Ascending aorta (tissue), 2 donors: ENCODE results near the gene ITPKC. TPM values are rescaled to one million over a fixed set of nuclear protein-coding genes. Genes with fewer than 3 reads are reported as not detected.
A peak's percentile ranks its signal among the peaks of the same experiment; 100 is the strongest.

Source experiments
- DNase-seq, 2 donors: peaks; one replicate each; pipeline ENCODE4 v3.0.0-alpha.2; 2019; ENCODE audit warnings: low spot score in 2 of 2
- H3K27ac ChIP-seq, 2 donors: fragments of 200-600 bp; sonication (generic); one replicate each; pipeline ENCODE4 v1.5.1; 2016 to 2017; ENCODE audit warnings: mild to moderate bottlenecking in 1 of 2
- H3K27me3 ChIP-seq: fragments of 200-600 bp; sonication (generic); one replicate; pipeline ENCODE4 v1.5.1; 2017
- H3K36me3 ChIP-seq, 2 donors: fragments of 200-600 bp; sonication (generic); one replicate each; pipeline ENCODE4 v1.5.1; 2016
- H3K4me1 ChIP-seq, 2 donors: fragments of 200-600 bp; sonication (generic); one replicate each; pipeline ENCODE4 v1.5.1; 2016 to 2017; ENCODE audit warnings: mild to moderate bottlenecking in 1 of 2
- H3K4me3 ChIP-seq, 2 donors: fragments of 200-600 bp; sonication (generic); one replicate each; pipeline ENCODE4 v1.5.1; 2016 to 2017; ENCODE audit warnings: mild to moderate bottlenecking in 1 of 2
- H3K9me3 ChIP-seq, 2 donors: fragments of 200-600 bp; sonication (generic); one replicate each; pipeline ENCODE4 v1.5.1; 2016
- CTCF ChIP-seq, 3 experiments: fragments of 200-600 bp in 2 of 3; fragments of 450-650 bp in 1 of 3; sonication (generic) in 2 of 3; IDR thresholded peaks; one replicate each; pipeline ENCODE4 v1.5.1; 2016 to 2019; ENCODE audit warnings: antibody characterized with exemption in 3 of 3, mild to moderate bottlenecking in 1 of 3, moderate library complexity in 1 of 3
- intact Hi-C: fragments of 100-400 bp; cut with DNase I; formaldehyde crosslinking; loops from one replicate; pipeline ENCODE4 v1.15.1; 2023
- total RNA-seq: library from RNA; depleted of rRNA; stranded (reverse); fragments of >200 nt; gene quantifications from one replicate; pipeline ENCODE4 v1.1.0, GENCODE V29; 2016

ITPKC gene
- total RNA-seq, 1 donor from 2014 or later = 60.7 TPM

GRCh38 chr19:40686882-40687524, 29.9 kb upstream of the ITPKC start:
- Histone ChIP-seq H3K27ac (peak overlapping the region; percentile 81 to 93), H3K4me1 (peaks cover 6 to 24% of the 10 kb centered on the region in 2 donors), H3K4me3 (no peak overlapping the region), H3K36me3 (peaks cover 40 to 49% of the 10 kb centered on the region in 2 donors), H3K9me3 (no peaks in the 10 kb centered on the region), H3K27me3 (no peaks in the 10 kb centered on the region)
- intact Hi-C loops = no loop called here
- DNase-seq = no peak
- TF ChIP-seq CTCF (IDR thresholded peaks at IDR 0.05) = no peak

- peak; percentile 72 to 95 for DNase-seq
- H3K4me3 ChIP-seq = peak overlapping the region; percentile 84 to 86
- intact Hi-C loops = no loop called here
- no peaks in the 10 kb centered on the region for H3K9me3 ChIP-seq
- no peak for TF ChIP-seq CTCF (IDR thresholded peaks at IDR 0.05)
- H3K4me1 ChIP-seq = peaks cover 6 to 24% of the 10 kb centered on the region in 2 donors
- H3K27ac ChIP-seq = peak overlapping the region; percentile 81 to 93
- H3K27me3 ChIP-seq = no peaks in the 10 kb centered on the region
- H3K36me3 ChIP-seq = peaks cover 34 to 43% of the 10 kb centered on the region in 2 donors
Measured at GRCh38 chr19:40687525-40688016, 29.3 kb upstream of the ITPKC start.

DNA sequence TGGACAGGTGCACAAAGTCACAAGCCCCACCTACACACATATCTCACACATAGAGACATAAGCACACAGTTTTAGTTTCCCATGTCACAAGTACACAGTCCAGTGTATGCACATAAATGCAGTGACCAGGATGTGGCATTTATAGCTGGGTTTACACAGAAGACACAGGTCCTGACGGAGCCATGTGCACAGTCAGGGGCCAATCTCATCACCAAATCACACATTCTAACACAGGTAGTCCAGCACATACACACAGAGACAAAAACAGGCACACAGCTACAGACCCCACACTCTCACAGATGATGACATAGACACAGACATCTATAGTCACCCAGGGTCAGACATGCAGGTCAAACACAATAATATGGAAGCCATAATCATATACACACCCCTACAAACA, 28.6 kb upstream of the ITPKC start:
- DNase-seq = no peak
- Histone ChIP-seq H3K36me3 (peaks cover 27 to 36% of the 10 kb centered on the region in 2 donors), H3K27ac (peak overlapping the region; percentile 81 to 93), H3K27me3 (no peaks in the 10 kb centered on the region), H3K4me1 (peaks cover 6 to 24% of the 10 kb centered on the region in 2 donors), H3K9me3 (no peaks in the 10 kb centered on the region), H3K4me3 (peak overlapping the region; percentile 84 to 86)
- intact Hi-C loops = no loop called here
- no peak for TF ChIP-seq CTCF (IDR thresholded peaks at IDR 0.05)

- H3K4me3 ChIP-seq = peak overlapping the region; percentile 84 to 86
- peak overlapping the region; percentile 89 to 93 for H3K27ac ChIP-seq
- DNase-seq = no peak
- H3K27me3 ChIP-seq = no peaks in the 10 kb centered on the region
- peaks cover 6 to 24% of the 10 kb centered on the region in 2 donors for H3K4me1 ChIP-seq
- intact Hi-C loops = no loop called here
- H3K36me3 ChIP-seq = peaks cover 21 to 29% of the 10 kb centered on the region in 2 donors
- no peaks in the 10 kb centered on the region for H3K9me3 ChIP-seq
- no peak for TF ChIP-seq CTCF (IDR thresholded peaks at IDR 0.05)
Measured at GRCh38 chr19:40688987-40689338, 27.9 kb upstream of the ITPKC start.

GRCh38 chr19:40689339-40690049, 27.4 kb upstream of the ITPKC start:
- no peaks in the 10 kb centered on the region for H3K9me3 ChIP-seq
- no peak for DNase-seq
- no peak for TF ChIP-seq CTCF (IDR thresholded peaks at IDR 0.05)
- H3K36me3 ChIP-seq = peaks cover 17 to 29% of the 10 kb centered on the region in 2 donors
- peak overlapping the region; percentile 84 to 86 for H3K4me3 ChIP-seq
- intact Hi-C loops = loop anchor here (1.0 to 5.0 kb wide), 5 partner anchors 26 to 246 kb away; partner anchors contain the start of gene ACTMAP
- no peaks in the 10 kb centered on the region for H3K27me3 ChIP-seq
- H3K4me1 ChIP-seq = peaks cover 6 to 24% of the 10 kb centered on the region in 2 donors
- H3K27ac ChIP-seq = peak overlapping the region; percentile 89 to 93
